ENCODE results near the gene PTPMT1.

The PTPMT1 gene

DNA sequence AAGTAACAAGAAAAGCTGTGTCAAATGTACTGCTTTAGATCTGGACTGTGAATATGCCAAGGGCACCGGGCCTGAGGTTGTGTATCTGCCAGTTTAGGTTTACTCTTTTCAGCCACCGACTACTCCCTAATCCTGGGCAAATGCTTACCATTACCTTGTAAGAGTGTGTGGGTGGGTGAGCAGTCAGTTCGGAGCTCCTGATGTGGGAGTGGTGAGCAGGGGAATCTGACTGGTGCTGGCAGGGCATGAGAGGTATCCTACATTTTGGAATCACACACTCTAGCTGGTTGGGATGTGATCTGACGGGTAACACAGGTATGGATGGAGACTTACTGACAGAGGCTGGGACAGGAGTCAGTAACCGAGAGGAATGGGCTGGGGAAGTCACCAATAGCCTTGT is 18.4 kb downstream of the PTPMT1 start:
- no peak overlapping the region for H3K9ac ChIP-seq (ENCODE audit: low read length)
- H3K14ac ChIP-seq (ENCODE audit: low read length), result no peak overlapping the region
- H3K4ac ChIP-seq (ENCODE audit: low read depth, low read length), result no peak overlapping the region
- no peak overlapping the region for H2AFZ ChIP-seq (ENCODE audit: insufficient read depth, low read length, poor library complexity)
- H3K27ac ChIP-seq (ENCODE audit: low read depth, low read length), result no peak overlapping the region
- no peak overlapping the region for H2BK12ac ChIP-seq (ENCODE audit: low read length)
- no peak overlapping the region for H3K4me3 ChIP-seq (ENCODE audit: low read depth, low read length)
- peaks cover 3% of the 10 kb centered on the region for H3K79me1 ChIP-seq (ENCODE audit: low read length)
- H3K4me2 ChIP-seq (ENCODE audit: low read length), result no peak overlapping the region
- no peak overlapping the region for H4K12ac ChIP-seq (ENCODE audit: low read depth, low read length)
- no peak overlapping the region for H3K18ac ChIP-seq (ENCODE audit: low read length)
- H2BK5ac ChIP-seq (ENCODE audit: low read depth, low read length, poor library complexity), result no peak overlapping the region
- H3K9me3 ChIP-seq (ENCODE audit: insufficient read depth, low read depth, low read length), result no peaks in the 10 kb centered on the region
- H4K91ac ChIP-seq (ENCODE audit: low read depth, low read length), result no peak overlapping the region
- H3K27me3 ChIP-seq (ENCODE audit: insufficient read depth, low read length), result no peaks in the 10 kb centered on the region
- no peak overlapping the region for H4K8ac ChIP-seq (ENCODE audit: low read depth, low read length)
- peaks cover 0 to 6% of the 10 kb centered on the region in 2 experiments for H3K4me1 ChIP-seq (ENCODE audit: control insufficient read depth in 1 of 2, insufficient read depth in 2 of 2, low read length in 2 of 2)
- WGBS (ENCODE audit: extremely low coverage, insufficient coverage, insufficient read length), result no CpG with 5 or more reads among the region's 5 CpGs
- no peak overlapping the region for H3K23ac ChIP-seq (ENCODE audit: low read length)
- no peak for DNase-seq
- H3K79me2 ChIP-seq (ENCODE audit: control insufficient read depth, insufficient read depth, low read length, poor library complexity), result peaks cover 5% of the 10 kb centered on the region
- H3K36me3 ChIP-seq (ENCODE audit: control insufficient read depth in 1 of 2, insufficient read depth in 2 of 2, low read length in 2 of 2), result peaks cover 36 to 40% of the 10 kb centered on the region in 2 experiments
- no peak overlapping the region for H2AK5ac ChIP-seq (ENCODE audit: low read length)
- no peak overlapping the region for H2BK120ac ChIP-seq (ENCODE audit: insufficient read depth, low read length, poor library complexity)

DNA sequence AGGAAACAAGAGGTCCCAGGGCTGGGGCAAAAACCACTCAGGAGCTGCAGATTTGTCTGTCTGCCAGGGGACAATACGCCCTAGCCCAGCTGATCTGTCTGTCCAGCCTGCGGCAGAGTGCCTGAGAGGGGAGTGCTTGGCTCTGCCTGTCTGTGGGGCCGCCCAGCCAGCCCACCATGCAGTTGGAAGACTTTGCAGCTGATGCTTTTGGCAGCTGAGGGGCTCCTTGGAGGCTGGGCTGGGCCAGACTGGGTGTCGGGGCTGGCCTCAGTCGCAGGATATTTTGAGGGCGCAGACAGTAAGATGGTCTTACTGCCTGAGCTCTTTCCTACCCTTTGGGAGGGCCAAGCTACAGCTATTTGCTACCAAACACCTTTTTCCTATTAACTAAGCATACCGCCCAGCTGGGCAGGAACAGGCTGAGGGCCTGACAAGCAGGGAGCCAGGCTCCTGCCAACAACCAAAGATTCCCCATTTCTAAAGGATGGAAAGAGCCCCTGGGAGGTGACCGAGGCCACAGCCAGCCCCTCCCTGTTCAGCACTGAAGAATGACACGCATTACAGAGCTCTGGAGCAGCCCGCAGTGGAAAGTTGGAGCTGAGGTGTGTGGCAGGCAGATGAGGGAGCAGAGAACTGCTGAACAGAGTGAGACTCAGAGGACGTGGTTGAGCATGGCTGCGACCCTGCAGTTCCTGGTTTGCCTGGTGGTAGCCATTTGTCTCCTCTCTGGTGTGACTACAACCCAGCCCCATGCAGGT is 20.9 kb downstream of the PTPMT1 start, which contains the start of gene FAM180B:
Gene FAM180B (plus strand): TSS at position 581 of the 758 bp plus-strand sequence. CDS start 91 bp downstream, at position 672.
- no peak within 1 kb of the TSS for H3K4me3 ChIP-seq (ENCODE audit: low read depth, low read length)
- DNase-seq, result no peak
- no peak within 1 kb of the TSS for H4K8ac ChIP-seq (ENCODE audit: low read depth, low read length)
- H2BK12ac ChIP-seq (ENCODE audit: low read length), result no peak within 1 kb of the TSS
- H3K27me3 ChIP-seq (ENCODE audit: insufficient read depth, low read length), result no peaks in the 10 kb centered on the region
- no peak within 1 kb of the TSS for H2BK5ac ChIP-seq (ENCODE audit: low read depth, low read length, poor library complexity)
- WGBS (ENCODE audit: extremely low coverage, insufficient coverage, insufficient read length), result no CpG with 5 or more reads among the region's 12 CpGs
- H3K14ac ChIP-seq (ENCODE audit: low read length), result no peak within 1 kb of the TSS
- no peak within 1 kb of the TSS for H3K9ac ChIP-seq (ENCODE audit: low read length)
- no peak within 1 kb of the TSS for H3K23ac ChIP-seq (ENCODE audit: low read length)
- H3K79me2 ChIP-seq (ENCODE audit: control insufficient read depth, insufficient read depth, low read length, poor library complexity), result no peaks in the 10 kb centered on the region
- peaks cover 31 to 33% of the 10 kb centered on the region in 2 experiments for H3K36me3 ChIP-seq (ENCODE audit: control insufficient read depth in 1 of 2, insufficient read depth in 2 of 2, low read length in 2 of 2)
- H2AK5ac ChIP-seq (ENCODE audit: low read length), result no peak within 1 kb of the TSS
- H4K91ac ChIP-seq (ENCODE audit: low read depth, low read length), result no peak within 1 kb of the TSS
- no peak within 1 kb of the TSS for H3K4ac ChIP-seq (ENCODE audit: low read depth, low read length)
- no peak within 1 kb of the TSS for H3K18ac ChIP-seq (ENCODE audit: low read length)
- H3K4me1 ChIP-seq (ENCODE audit: control insufficient read depth in 1 of 2, insufficient read depth in 2 of 2, low read length in 2 of 2), result peaks cover 4 to 6% of the 10 kb centered on the region in 2 experiments
- no peak within 1 kb of the TSS for H2AFZ ChIP-seq (ENCODE audit: insufficient read depth, low read length, poor library complexity)
- no peak within 1 kb of the TSS for H4K12ac ChIP-seq (ENCODE audit: low read depth, low read length)
- no peak within 1 kb of the TSS for H2BK120ac ChIP-seq (ENCODE audit: insufficient read depth, low read length, poor library complexity)
- H3K4me2 ChIP-seq (ENCODE audit: low read length), result no peak within 1 kb of the TSS
- no peaks in the 10 kb centered on the region for H3K79me1 ChIP-seq (ENCODE audit: low read length)
- H3K27ac ChIP-seq (ENCODE audit: low read depth, low read length), result no peak within 1 kb of the TSS
- H3K9me3 ChIP-seq (ENCODE audit: insufficient read depth, low read depth, low read length), result no peaks in the 10 kb centered on the region

DNA sequence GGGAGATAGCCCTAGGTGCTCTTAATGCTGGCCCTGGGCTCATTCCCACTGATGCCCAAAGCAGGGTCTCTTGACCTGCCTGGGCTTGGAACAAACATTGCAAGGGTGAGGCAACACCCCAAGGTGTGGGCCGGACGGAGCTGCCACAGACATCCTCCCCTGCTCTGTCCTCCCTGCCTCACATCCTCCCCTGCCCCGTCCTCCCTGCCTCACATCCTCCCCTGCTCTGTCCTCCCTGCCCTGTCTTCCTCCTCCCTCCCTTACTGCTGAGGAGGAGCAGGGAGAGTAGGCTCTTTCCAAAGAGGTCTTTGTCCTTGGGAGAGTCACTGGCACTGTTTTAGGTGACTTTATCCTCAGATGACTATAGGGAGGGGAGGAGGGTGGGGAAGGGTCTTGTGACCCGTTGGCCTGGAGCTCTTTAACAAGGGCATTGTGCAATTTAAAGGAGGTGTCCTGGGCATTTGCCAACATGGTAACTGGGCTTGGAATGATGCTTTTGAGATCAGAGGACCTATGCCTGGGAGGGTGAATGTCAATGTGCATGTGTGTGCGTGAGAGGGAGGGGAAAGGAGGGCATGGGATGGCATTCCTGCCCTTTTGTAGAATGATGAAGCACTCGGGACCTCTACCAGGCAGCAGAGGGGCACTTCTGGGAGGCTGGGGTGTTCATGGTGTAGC is 21.8 kb downstream of the PTPMT1 start:
- no peak for DNase-seq
- no CpG with 5 or more reads among the region's 6 CpGs for WGBS (ENCODE audit: extremely low coverage, insufficient coverage, insufficient read length)
- no peak overlapping the region for H2BK12ac ChIP-seq (ENCODE audit: low read length)
- H2BK5ac ChIP-seq (ENCODE audit: low read depth, low read length, poor library complexity), result no peak overlapping the region
- H4K91ac ChIP-seq (ENCODE audit: low read depth, low read length), result no peak overlapping the region
- H3K4me3 ChIP-seq (ENCODE audit: low read depth, low read length), result no peak overlapping the region
- peaks cover 26 to 28% of the 10 kb centered on the region in 2 experiments for H3K36me3 ChIP-seq (ENCODE audit: control insufficient read depth in 1 of 2, insufficient read depth in 2 of 2, low read length in 2 of 2)
- no peaks in the 10 kb centered on the region for H3K27me3 ChIP-seq (ENCODE audit: insufficient read depth, low read length)
- H2AFZ ChIP-seq (ENCODE audit: insufficient read depth, low read length, poor library complexity), result no peak overlapping the region
- no peak overlapping the region for H4K8ac ChIP-seq (ENCODE audit: low read depth, low read length)
- no peak overlapping the region for H4K12ac ChIP-seq (ENCODE audit: low read depth, low read length)
- H3K27ac ChIP-seq (ENCODE audit: low read depth, low read length), result no peak overlapping the region
- H3K9me3 ChIP-seq (ENCODE audit: insufficient read depth, low read depth, low read length), result no peaks in the 10 kb centered on the region
- no peak overlapping the region for H3K4me2 ChIP-seq (ENCODE audit: low read length)
- no peak overlapping the region for H3K18ac ChIP-seq (ENCODE audit: low read length)
- H3K14ac ChIP-seq (ENCODE audit: low read length), result no peak overlapping the region
- H2AK5ac ChIP-seq (ENCODE audit: low read length), result no peak overlapping the region
- no peaks in the 10 kb centered on the region for H3K79me1 ChIP-seq (ENCODE audit: low read length)
- H3K4me1 ChIP-seq (ENCODE audit: control insufficient read depth in 1 of 2, insufficient read depth in 2 of 2, low read length in 2 of 2), result peaks cover 4 to 7% of the 10 kb centered on the region in 2 experiments
- no peaks in the 10 kb centered on the region for H3K79me2 ChIP-seq (ENCODE audit: control insufficient read depth, insufficient read depth, low read length, poor library complexity)
- no peak overlapping the region for H2BK120ac ChIP-seq (ENCODE audit: insufficient read depth, low read length, poor library complexity)
- H3K9ac ChIP-seq (ENCODE audit: low read length), result no peak overlapping the region
- H3K4ac ChIP-seq (ENCODE audit: low read depth, low read length), result no peak overlapping the region
- no peak overlapping the region for H3K23ac ChIP-seq (ENCODE audit: low read length)

DNA sequence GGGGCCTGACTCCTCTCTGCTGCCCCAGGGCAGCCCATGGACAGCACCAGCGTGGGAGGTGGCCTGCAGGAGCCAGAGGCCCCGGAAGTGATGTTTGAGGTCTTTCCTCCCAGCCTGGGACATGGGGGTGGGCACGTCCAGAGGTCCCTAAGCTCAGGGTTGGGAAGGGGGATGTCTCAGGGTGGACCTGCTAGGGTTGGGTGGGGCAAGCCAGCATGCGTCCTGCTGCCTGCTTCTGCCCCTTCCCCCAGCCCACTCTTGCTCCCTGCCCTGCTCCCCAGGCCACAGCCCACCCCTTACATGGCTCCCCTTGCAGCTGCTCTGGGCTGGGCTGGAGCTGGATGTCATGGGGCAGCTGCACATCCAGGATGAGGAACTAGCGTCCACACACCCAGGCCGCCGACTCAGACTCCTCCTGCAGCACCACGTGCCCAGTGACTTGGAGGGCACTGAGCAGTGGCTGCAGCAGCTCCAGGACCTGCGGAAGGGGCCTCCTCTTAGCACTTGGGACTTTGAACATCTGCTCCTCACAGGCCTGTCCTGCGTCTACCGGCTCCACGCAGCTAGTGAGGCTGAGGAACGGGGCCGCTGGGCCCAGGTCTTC is 22.4 kb downstream of the PTPMT1 start:
- Histone ChIP-seq H3K4me3 (ENCODE audit: low read depth, low read length) (no peak overlapping the region), H3K9me3 (ENCODE audit: insufficient read depth, low read depth, low read length) (no peaks in the 10 kb centered on the region), H3K14ac (ENCODE audit: low read length) (no peak overlapping the region), H3K9ac (ENCODE audit: low read length) (no peak overlapping the region), H3K79me2 (ENCODE audit: control insufficient read depth, insufficient read depth, low read length, poor library complexity) (no peaks in the 10 kb centered on the region), H3K4me2 (ENCODE audit: low read length) (no peak overlapping the region), H2AFZ (ENCODE audit: insufficient read depth, low read length, poor library complexity) (no peak overlapping the region), H3K36me3 (ENCODE audit: control insufficient read depth in 1 of 2, insufficient read depth in 2 of 2, low read length in 2 of 2) (peaks cover 20 to 22% of the 10 kb centered on the region in 2 experiments), H3K27ac (ENCODE audit: low read depth, low read length) (no peak overlapping the region), H3K27me3 (ENCODE audit: insufficient read depth, low read length) (peaks cover 6% of the 10 kb centered on the region), H3K4me1 (ENCODE audit: control insufficient read depth in 1 of 2, insufficient read depth in 2 of 2, low read length in 2 of 2) (peaks cover 4 to 7% of the 10 kb centered on the region in 2 experiments), H2BK5ac (ENCODE audit: low read depth, low read length, poor library complexity) (no peak overlapping the region), H3K4ac (ENCODE audit: low read depth, low read length) (no peak overlapping the region), H2AK5ac (ENCODE audit: low read length) (no peak overlapping the region), H2BK120ac (ENCODE audit: insufficient read depth, low read length, poor library complexity) (no peak overlapping the region), H3K79me1 (ENCODE audit: low read length) (no peaks in the 10 kb centered on the region), H3K18ac (ENCODE audit: low read length) (no peak overlapping the region), H4K12ac (ENCODE audit: low read depth, low read length) (no peak overlapping the region), H4K8ac (ENCODE audit: low read depth, low read length) (no peak overlapping the region), H3K23ac (ENCODE audit: low read length) (no peak overlapping the region), H2BK12ac (ENCODE audit: low read length) (no peak overlapping the region), H4K91ac (ENCODE audit: low read depth, low read length) (no peak overlapping the region)
- WGBS (ENCODE audit: extremely low coverage, insufficient coverage, insufficient read length), result no CpG with 5 or more reads among the region's 14 CpGs
- peak in 1 of 2 donors; percentile 9 for DNase-seq

Data from trophoblast cell (in vitro differentiated cells and primary cell).